Lung (tissue), 12 donors: Measurements from ENCODE around the gene ASNS. TPM values are rescaled to one million over a fixed set of nuclear protein-coding genes. Genes with fewer than 3 reads are reported as not detected.

Experiments
- ATAC-seq: fragments of 200-7000 bp; cut with Tn5 transposase; one replicate; pipeline ENCODE4 v1.9.1; 2020; ENCODE audit warnings: moderate number of reproducible peaks; ENCODE audit not compliant: insufficient read depth, low FRiP score
- DNase-seq, 3 donors: peaks; one replicate each; pipeline ENCODE4 v3.0.0-alpha.2; 2013 to 2017
- H3K27ac ChIP-seq, 2 donors: one replicate each; pipeline ENCODE4 v1.5.1; 2013; ENCODE audit warnings: mild to moderate bottlenecking in 2 of 2, moderate library complexity in 2 of 2, control low read depth in 1 of 2, inconsistent platforms in 1 of 2, low read depth in 1 of 2, low read length in 1 of 2
- H3K27me3 ChIP-seq, 3 donors: one replicate each; pipeline ENCODE4 v1.5.1; 2013; ENCODE audit warnings: low read length in 2 of 3; ENCODE audit not compliant: control insufficient read depth in 3 of 3, insufficient read depth in 3 of 3
- H3K36me3 ChIP-seq, 4 donors: one replicate each; pipeline ENCODE4 v1.5.1; 2013; ENCODE audit warnings: low read length in 4 of 4, mild to moderate bottlenecking in 1 of 4, moderate library complexity in 1 of 4; ENCODE audit not compliant: control insufficient read depth in 4 of 4, insufficient read depth in 4 of 4
- H3K4me1 ChIP-seq, 5 donors: one replicate each; pipeline ENCODE4 v1.5.1; 2013; ENCODE audit warnings: low read length in 5 of 5, mild to moderate bottlenecking in 2 of 5, moderate library complexity in 1 of 5; ENCODE audit not compliant: control insufficient read depth in 5 of 5, insufficient read depth in 5 of 5
- H3K4me3 ChIP-seq: one replicate; pipeline ENCODE4 v1.5.1; 2013; ENCODE audit warnings: mild to moderate bottlenecking, control low read depth, moderate library complexity
- H3K9ac ChIP-seq, 2 donors: one replicate each; pipeline ENCODE4 v1.5.1; 2013; ENCODE audit warnings: low read length in 2 of 2, control low read depth in 1 of 2; ENCODE audit not compliant: insufficient read depth in 1 of 2
- H3K9me3 ChIP-seq, 4 donors: one replicate each; pipeline ENCODE4 v1.5.1; 2013; ENCODE audit warnings: low read length in 3 of 4, mild to moderate bottlenecking in 1 of 4, moderate library complexity in 1 of 4; ENCODE audit not compliant: control insufficient read depth in 4 of 4, insufficient read depth in 3 of 4
- WGBS, 2 donors: extraction: QIAGEN DNeasy Blood & Tissue Kit; methylation state at CpG; one replicate each; pipeline ENCODE4 v1.1.7; 2013; 5-methylcytosine and 5-hydroxymethylcytosine counted together
- polyA plus RNA-seq, 2 donors: library from polyadenylated mRNA; stranded (reverse); fragments of 200-250 nt; gene quantifications; one replicate each; pipeline ENCODE4 v1.2.1, GENCODE V29; 2013
- total RNA-seq, 2 donors: library from RNA; depleted of rRNA in 1 of 2; stranded (reverse); fragments of >200 nt in 1 of 2; gene quantifications; one replicate each; pipeline ENCODE4 v1.2.1, GENCODE V29; 2014 to 2021
- TF ChIP-seq, protein P1 (sequence below): IDR thresholded peaks from 2 replicates; pipeline ENCODE4 v1.5.1; 2012; ENCODE audit warnings: mild to moderate bottlenecking; ENCODE audit errors: control extremely low read depth, extremely low read depth
- donor health status: control.
- donor health status: control.
- donor health status: Bipolar disorder and iron deficiency.
- donor health status: healthy.
- donor health status: DM: yes; HTN: yes; CAD: no.

The ASNS gene
- total and polyA plus RNA-seq, 4 donors: 12.4 to 65.9 (median 42.1) TPM

- no peak for DNase-seq
- Histone ChIP-seq H3K4me1 (peaks cover 0 to 12% (median 6%) of the 10 kb centered on the region in 5 donors), H3K36me3 (peaks cover 0 to 10% (median 1%) of the 10 kb centered on the region in 4 donors), H3K4me3 (no peak overlapping the region), H3K27me3 (no peaks in the 10 kb centered on the region), H3K27ac (no peak overlapping the region), H3K9me3 (peaks cover 0 to 2% (median 0%) of the 10 kb centered on the region in 4 donors), H3K9ac (no peak overlapping the region)
- TF ChIP-seq, protein P1, sequence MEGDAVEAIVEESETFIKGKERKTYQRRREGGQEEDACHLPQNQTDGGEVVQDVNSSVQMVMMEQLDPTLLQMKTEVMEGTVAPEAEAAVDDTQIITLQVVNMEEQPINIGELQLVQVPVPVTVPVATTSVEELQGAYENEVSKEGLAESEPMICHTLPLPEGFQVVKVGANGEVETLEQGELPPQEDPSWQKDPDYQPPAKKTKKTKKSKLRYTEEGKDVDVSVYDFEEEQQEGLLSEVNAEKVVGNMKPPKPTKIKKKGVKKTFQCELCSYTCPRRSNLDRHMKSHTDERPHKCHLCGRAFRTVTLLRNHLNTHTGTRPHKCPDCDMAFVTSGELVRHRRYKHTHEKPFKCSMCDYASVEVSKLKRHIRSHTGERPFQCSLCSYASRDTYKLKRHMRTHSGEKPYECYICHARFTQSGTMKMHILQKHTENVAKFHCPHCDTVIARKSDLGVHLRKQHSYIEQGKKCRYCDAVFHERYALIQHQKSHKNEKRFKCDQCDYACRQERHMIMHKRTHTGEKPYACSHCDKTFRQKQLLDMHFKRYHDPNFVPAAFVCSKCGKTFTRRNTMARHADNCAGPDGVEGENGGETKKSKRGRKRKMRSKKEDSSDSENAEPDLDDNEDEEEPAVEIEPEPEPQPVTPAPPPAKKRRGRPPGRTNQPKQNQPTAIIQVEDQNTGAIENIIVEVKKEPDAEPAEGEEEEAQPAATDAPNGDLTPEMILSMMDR: no peak
- ATAC-seq: no peak
Measured at GRCh38 chr7:97868314-97868713, 3.9 kb downstream of the ASNS start.

DNA sequence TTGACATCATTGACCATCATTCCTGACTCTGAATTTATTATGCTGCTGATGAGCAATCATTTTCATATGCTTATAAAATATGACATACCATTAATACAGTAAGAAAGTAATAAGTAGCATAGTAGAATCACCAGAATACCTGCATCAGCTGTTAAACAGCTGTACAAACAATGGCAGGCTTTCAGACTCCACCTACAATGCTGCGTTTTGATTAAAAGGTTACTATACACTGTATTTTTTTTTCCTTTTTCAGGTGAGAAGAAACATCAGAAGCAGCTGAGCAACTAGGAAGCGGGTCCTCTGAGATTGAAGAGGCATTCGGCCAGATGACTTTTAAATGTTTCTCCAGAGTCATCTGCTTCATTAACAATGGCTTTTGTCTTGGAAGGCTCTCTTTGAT is 7.1 kb downstream of the ASNS start:
- H3K9ac ChIP-seq: no peak overlapping the region
- H3K27ac ChIP-seq: no peak overlapping the region
- ATAC-seq (no peak), DNase-seq (no peak)
- WGBS, 2 donors: 91 to 95% methylated on average over 3 of the region's 3 CpGs
- H3K4me1 ChIP-seq: peaks cover 0 to 5% (median 0%) of the 10 kb centered on the region in 5 donors
- peaks cover 0 to 12% (median 1%) of the 10 kb centered on the region in 4 donors for H3K36me3 ChIP-seq
- H3K4me3 ChIP-seq: no peak overlapping the region
- H3K9me3 ChIP-seq: peaks cover 0 to 2% (median 0%) of the 10 kb centered on the region in 4 donors
- H3K27me3 ChIP-seq: no peaks in the 10 kb centered on the region
- TF ChIP-seq, protein P1: no peak

DNA sequence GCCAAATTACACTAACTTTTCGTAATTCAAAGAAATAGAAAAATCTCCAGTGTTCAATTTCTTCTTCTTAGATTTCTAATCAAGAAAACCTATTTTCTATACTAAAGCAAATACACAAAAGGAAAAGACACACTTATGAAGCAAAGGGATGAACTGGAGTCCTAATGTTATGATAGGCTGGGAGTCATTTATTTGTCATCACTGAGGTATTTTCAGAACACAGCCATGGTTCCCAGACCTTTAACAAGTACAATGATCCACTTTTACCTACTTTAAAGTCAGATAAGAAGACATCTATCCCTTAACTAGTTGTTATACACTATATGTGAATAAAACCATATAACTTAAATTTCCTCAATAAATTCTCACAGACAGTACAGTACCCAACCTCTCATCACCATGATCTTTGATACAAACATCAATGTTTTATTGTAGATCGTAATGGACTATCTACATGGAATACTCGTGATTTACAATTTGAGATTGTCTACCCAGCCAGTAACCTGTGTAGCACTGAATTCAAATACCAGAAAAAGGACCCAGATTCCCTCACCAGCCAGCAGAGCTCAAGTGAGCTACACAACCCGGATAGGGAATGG is 12.5 kb downstream of the ASNS start:
- ATAC-seq: no peak
- H3K27ac ChIP-seq: no peak overlapping the region
- peaks cover 0 to 2% (median 0%) of the 10 kb centered on the region in 4 donors for H3K9me3 ChIP-seq
- no peak overlapping the region for H3K4me3 ChIP-seq
- H3K27me3 ChIP-seq: no peaks in the 10 kb centered on the region
- WGBS, 2 donors: 96 to 97% methylated on average over 4 of the region's 4 CpGs
- TF ChIP-seq, protein P1: no peak
- H3K9ac ChIP-seq: no peak overlapping the region
- peaks cover 0 to 14% (median 3%) of the 10 kb centered on the region in 4 donors for H3K36me3 ChIP-seq
- H3K4me1 ChIP-seq: no peaks in the 10 kb centered on the region
- no peak for DNase-seq

DNA sequence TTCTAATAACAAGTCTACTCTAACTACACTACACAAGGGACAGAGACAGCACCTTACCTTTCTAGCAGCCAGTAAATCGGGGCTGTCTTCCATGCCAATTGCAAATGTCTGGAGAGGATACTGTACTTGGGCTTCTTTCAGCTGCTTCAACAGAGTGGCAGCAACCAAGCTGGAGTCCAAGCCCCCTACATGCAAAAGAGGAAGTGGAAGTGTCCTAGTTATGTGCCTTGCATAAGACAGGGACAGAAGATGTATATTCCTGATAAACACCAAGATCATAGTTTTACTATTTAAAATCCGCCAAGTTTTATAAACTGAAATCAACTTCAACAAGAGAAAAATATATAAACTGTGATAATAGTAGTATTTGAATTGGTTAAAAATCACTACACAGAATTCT is 14.0 kb downstream of the ASNS start:
- H3K9ac ChIP-seq: no peak overlapping the region
- no peak for DNase-seq
- no peak overlapping the region for H3K27ac ChIP-seq
- WGBS, 2 donors: 88 to 95% methylated on average over 2 of the region's 2 CpGs
- H3K36me3 ChIP-seq: peaks cover 2 to 14% (median 5%) of the 10 kb centered on the region in 4 donors
- H3K27me3 ChIP-seq: no peaks in the 10 kb centered on the region
- no peak for ATAC-seq
- TF ChIP-seq, protein P1: no peak
- H3K9me3 ChIP-seq: no peaks in the 10 kb centered on the region
- H3K4me3 ChIP-seq: no peak overlapping the region
- no peaks in the 10 kb centered on the region for H3K4me1 ChIP-seq
